Esophagus (tissue), 2 donors: ENCODE measurements around the gene HMGXB3. TPM values are rescaled to one million over a fixed set of nuclear protein-coding genes. Genes with fewer than 3 reads are reported as not detected.

Experiments used
- H3K27ac ChIP-seq, 2 donors: one replicate each; pipeline ENCODE4 v1.5.1; 2013; ENCODE audit warnings: low read depth in 2 of 2, mild to moderate bottlenecking in 2 of 2, inconsistent platforms in 1 of 2, low read length in 1 of 2, moderate library complexity in 1 of 2
- H3K27me3 ChIP-seq, 2 donors: one replicate each; pipeline ENCODE4 v1.6.1; 2013; ENCODE audit warnings: low read length in 2 of 2, control low read depth in 1 of 2, mild to moderate bottlenecking in 1 of 2; ENCODE audit not compliant: insufficient read depth in 2 of 2, control insufficient read depth in 1 of 2
- H3K36me3 ChIP-seq, 2 donors: one replicate each; pipeline ENCODE4 v1.6.1; 2013; ENCODE audit warnings: low read length in 1 of 2; ENCODE audit not compliant: control insufficient read depth in 2 of 2, insufficient read depth in 2 of 2
- H3K4me1 ChIP-seq, 2 donors: one replicate each; pipeline ENCODE4 v1.6.1; 2013; ENCODE audit warnings: low read length in 1 of 2; ENCODE audit not compliant: control insufficient read depth in 2 of 2, insufficient read depth in 2 of 2
- H3K4me3 ChIP-seq, 2 donors: one replicate each; pipeline ENCODE4 v1.5.1; 2013; ENCODE audit warnings: low read length in 2 of 2, mild to moderate bottlenecking in 2 of 2, low read depth in 1 of 2, moderate library complexity in 1 of 2
- H3K9me3 ChIP-seq, 2 donors: one replicate each; pipeline ENCODE4 v1.6.1; 2013; ENCODE audit warnings: mild to moderate bottlenecking in 2 of 2, low read depth in 1 of 2, low read length in 1 of 2, moderate library complexity in 1 of 2; ENCODE audit not compliant: control insufficient read depth in 2 of 2, insufficient read depth in 1 of 2
- WGBS, 2 donors: extraction: QIAGEN DNeasy Blood & Tissue Kit; methylation state at CpG; one replicate each; pipeline ENCODE4 v1.1.7; 2013; 5-methylcytosine and 5-hydroxymethylcytosine counted together
- polyA plus RNA-seq, 2 donors: library from polyadenylated mRNA; stranded (reverse); fragments of 200-250 nt; gene quantifications; one replicate each; pipeline ENCODE4 v1.2.3, GENCODE V29; 2013
- donor health status: healthy with polysubstance abuse.
- donor health status: Bipolar disorder and iron deficiency.

The HMGXB3 gene
- polyA plus RNA-seq, 2 donors: 9.7 to 13.0 TPM

DNA sequence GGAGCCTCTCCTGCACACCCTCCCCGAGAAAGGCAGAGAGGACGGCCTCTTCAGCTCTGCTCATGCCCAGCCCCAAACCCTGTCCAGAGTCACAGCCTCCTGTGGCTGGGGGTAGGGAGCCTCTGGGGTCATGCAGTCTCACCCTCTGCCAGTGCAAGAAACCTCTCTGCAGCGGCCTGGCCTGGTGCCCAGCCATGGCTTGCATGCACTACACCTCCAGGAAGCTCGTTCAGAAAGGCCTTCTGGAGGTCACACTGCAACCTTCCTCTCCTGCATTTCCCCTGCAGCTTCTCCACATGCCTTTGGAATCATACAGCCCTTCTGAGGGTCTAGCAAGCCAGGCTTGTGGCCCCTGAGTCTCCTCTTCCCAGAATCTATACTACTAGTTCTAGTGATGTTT lies 67.9 kb downstream of the HMGXB3 start:
- Histone ChIP-seq H3K27ac (no peak overlapping the region), H3K27me3 (no peaks in the 10 kb centered on the region), H3K4me1 (peaks cover 3 to 4% of the 10 kb centered on the region in 2 donors), H3K4me3 (no peak overlapping the region), H3K36me3 (no peaks in the 10 kb centered on the region), H3K9me3 (no peaks in the 10 kb centered on the region)
- 51 to 64% methylated on average over 4 of the region's 4 CpGs for WGBS, 2 donors

DNA sequence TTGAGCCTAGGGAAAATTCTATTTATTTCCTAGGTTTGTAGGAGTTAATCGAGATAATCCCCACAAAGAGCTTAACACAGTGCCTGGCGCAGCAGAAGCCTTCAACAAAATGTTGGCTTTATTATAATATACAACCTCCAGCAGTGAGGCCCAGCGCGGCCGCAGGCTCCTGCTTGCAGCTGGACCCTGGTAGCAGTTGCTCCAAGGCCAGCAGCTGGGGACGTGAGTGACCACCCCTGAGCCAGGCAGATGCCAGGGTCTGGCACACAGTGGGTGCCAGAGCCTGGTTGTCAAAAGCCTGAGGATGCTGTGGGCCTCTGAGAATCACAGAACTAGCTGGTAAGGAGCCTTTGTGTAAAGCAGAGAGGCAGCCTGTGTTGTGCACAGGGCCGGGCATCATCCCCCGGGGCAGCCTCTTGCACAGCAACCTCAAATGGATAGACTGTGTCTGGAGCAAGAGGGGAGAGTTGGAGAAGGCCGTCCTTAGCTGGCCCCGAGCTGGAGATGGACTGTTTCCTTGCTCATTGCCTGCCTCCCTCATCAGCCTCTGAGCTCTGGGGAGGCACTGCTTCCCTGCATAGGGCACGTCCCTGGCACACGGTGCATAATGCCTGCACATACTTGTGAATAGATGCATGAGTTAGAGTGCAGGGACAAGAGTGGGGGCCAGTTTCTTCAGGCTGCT lies 68.6 kb downstream of the HMGXB3 start:
- WGBS, 2 donors: 77 to 80% methylated on average over 12 of the region's 12 CpGs
- Histone ChIP-seq H3K27ac (no peak overlapping the region), H3K4me3 (no peak overlapping the region), H3K4me1 (peaks cover 3 to 4% of the 10 kb centered on the region in 2 donors), H3K27me3 (no peaks in the 10 kb centered on the region), H3K36me3 (no peaks in the 10 kb centered on the region), H3K9me3 (no peaks in the 10 kb centered on the region)

DNA sequence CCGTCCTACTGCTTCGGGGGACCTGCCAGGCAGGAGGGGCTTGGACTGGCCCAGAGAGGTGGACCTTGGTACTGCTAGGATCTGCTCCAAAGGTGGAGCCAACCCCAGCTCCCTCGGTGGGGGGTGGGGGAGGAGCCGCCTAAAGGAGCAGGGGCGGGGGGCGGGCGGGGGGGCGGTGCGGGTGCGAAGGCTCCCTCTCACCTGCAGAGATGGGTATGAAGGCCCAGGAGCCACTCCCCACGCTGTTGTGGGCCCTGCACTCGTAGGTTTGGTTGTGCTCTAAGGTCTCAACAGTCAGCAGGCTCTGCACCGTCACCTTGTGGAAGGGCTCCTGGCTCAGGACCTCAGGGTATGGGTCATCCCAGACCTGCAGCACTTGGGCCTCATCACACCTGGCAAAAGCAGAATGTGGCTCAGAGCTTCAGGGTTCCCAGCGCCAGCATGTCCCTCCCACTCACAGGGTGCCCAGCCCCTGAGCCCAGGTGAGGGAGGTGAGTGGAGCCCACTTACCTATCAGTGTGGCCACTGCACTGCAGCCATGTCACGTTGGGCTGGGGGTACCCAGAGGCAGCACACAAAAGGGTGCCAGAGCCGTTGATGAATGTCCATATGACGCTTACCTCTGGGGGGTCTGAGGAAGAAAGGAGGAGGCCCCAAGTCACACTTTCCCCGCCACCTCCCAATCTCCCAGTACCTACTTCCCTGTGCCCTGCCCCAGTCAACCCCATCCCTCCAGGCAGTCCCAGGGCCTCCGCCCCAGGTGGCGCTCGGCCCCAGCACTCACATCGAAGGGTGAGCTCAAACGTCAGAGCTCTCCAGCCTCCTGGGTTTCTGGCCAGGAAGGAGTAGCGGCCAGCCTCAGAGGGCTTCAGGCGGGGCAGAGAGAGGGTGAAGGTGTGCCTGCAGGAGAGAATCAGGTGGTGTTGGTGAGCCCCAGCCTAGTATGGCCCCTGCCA lies 69.4 kb downstream of the HMGXB3 start:
- H3K27ac ChIP-seq: no peak overlapping the region
- no peaks in the 10 kb centered on the region for H3K36me3 ChIP-seq
- H3K4me3 ChIP-seq: no peak overlapping the region
- H3K9me3 ChIP-seq: no peaks in the 10 kb centered on the region
- 85 to 87% methylated on average over 25 of the region's 25 CpGs for WGBS, 2 donors
- no peaks in the 10 kb centered on the region for H3K27me3 ChIP-seq
- H3K4me1 ChIP-seq: peaks cover 3 to 4% of the 10 kb centered on the region in 2 donors

DNA sequence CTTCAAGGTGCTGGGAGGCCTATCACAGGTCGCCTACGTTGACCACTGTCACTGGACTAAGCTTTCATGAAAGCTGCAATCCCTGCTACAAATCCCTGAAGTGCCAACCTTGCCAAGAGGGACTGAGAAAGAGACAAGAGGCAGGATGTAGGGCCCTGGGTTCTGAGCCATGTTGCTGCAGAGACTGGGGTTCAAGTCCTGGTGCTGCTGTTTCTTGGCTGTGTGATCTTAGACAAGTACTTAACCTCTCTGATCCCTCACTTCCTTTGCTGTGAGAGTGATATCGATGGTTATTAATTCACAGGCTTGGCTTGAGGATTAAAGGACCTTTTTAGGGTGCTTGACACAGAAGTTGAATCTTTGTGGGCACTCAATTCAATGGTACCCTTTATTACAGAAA lies 70.3 kb downstream of the HMGXB3 start:
- Histone ChIP-seq H3K36me3 (no peaks in the 10 kb centered on the region), H3K27ac (no peak overlapping the region), H3K9me3 (no peaks in the 10 kb centered on the region), H3K4me3 (no peak overlapping the region), H3K27me3 (no peaks in the 10 kb centered on the region), H3K4me1 (peaks cover 3 to 4% of the 10 kb centered on the region in 2 donors)
- WGBS, 2 donors: 87 to 91% methylated on average over 3 of the region's 3 CpGs

DNA sequence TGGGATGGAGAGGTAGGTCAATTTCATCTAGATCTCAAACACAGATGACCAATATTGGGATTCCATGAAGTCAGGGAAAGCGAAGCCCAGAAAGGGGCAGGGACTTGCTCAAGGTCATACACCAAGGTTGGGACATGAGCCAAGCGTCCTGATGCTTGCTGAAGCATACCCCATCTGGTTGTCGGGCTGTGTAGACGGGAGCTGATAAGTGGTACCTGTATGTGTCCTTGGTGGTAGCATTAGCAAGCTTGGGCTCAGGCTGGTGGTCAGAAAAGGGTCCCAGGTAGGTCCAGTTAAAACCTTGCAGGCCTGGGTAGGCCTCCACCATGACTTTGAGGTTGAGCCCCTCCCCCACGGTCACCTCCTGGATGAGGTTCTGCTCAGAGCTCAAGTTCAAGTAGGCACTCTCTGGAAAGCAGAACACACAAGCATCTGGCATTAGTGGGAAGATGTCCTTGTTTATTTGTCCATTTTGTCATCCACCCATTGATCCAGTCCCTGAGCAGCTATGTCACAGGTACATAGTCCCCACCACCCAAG lies 72.6 kb downstream of the HMGXB3 start:
- Histone ChIP-seq H3K4me3 (no peak overlapping the region), H3K27ac (no peak overlapping the region), H3K36me3 (no peaks in the 10 kb centered on the region), H3K9me3 (no peaks in the 10 kb centered on the region), H3K4me1 (peaks cover 0 to 4% of the 10 kb centered on the region in 2 donors), H3K27me3 (no peaks in the 10 kb centered on the region)
- WGBS, 2 donors: 79 to 92% methylated on average over 5 of the region's 5 CpGs

DNA sequence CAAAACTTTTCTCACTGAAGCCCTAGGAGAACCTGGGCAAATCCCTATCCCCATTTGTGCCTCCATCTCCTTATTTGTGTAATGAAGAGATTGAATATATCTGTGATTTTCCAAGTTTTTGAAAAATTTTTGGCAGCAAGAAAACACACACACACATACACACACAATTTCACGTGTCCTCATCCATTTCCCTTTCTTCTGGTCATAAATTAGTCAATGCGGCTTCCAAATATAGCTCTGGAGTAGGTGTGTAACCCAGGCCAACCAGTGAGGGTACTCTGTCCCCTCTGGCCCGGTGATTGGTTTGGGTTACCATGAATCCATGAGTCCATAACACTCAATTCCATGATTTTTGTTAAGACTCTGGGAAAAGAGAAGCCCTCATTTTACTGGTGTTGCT lies 73.1 kb downstream of the HMGXB3 start:
- H3K27ac ChIP-seq: no peak overlapping the region
- no peaks in the 10 kb centered on the region for H3K27me3 ChIP-seq
- 75 to 77% methylated on average over 3 of the region's 3 CpGs for WGBS, 2 donors
- H3K4me3 ChIP-seq: no peak overlapping the region
- peaks cover 0 to under 1% of the 10 kb centered on the region in 2 donors for H3K4me1 ChIP-seq
- H3K9me3 ChIP-seq: no peaks in the 10 kb centered on the region
- H3K36me3 ChIP-seq: no peaks in the 10 kb centered on the region

DNA sequence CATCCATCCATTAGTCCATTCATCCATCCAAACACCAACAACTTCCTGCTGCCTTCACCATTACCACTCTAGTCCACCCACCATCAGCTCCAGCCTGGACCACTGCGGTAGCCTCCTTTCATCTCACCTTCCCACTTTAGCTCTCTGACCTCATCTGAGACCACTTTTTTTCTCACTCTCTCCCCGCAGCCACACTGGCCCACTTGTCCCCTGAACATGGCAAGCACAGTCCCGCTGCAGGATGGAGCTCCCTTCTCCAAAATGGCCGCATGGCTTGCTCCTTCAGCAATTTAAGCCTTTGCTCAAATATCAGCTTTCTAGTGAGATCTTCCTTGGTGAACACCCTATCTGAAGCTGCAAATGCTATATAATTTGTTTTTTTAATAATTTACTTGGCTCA lies 74.7 kb downstream of the HMGXB3 start:
- H3K9me3 ChIP-seq: no peaks in the 10 kb centered on the region
- no peak overlapping the region for H3K27ac ChIP-seq
- no peak overlapping the region for H3K4me3 ChIP-seq
- no peaks in the 10 kb centered on the region for H3K36me3 ChIP-seq
- no peaks in the 10 kb centered on the region for H3K27me3 ChIP-seq
- WGBS, 2 donors: 80 to 89% methylated on average over 4 of the region's 4 CpGs
- H3K4me1 ChIP-seq: no peaks in the 10 kb centered on the region

DNA sequence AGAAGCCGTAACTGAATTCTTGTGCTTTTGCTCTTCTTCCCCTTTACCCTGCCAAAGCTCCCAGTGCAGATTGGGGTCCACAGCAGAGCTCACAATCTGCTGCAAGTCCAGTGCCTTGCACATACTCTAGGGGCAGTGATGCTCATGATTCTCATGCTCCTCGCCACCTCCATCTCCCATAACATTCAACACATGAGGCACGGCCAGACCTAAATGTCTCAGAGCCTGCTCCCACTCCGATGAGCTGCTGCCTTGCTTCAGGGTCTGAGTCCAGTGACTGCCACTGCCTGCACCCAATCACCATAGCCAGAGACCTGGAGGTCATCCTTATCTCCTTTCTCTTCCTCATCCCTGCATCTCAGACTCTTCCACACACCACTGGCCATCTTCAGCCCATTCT lies 75.3 kb downstream of the HMGXB3 start:
- Histone ChIP-seq H3K27ac (no peak overlapping the region), H3K4me1 (no peaks in the 10 kb centered on the region), H3K9me3 (peaks cover 0 to 3% of the 10 kb centered on the region in 2 donors), H3K36me3 (no peaks in the 10 kb centered on the region), H3K4me3 (no peak overlapping the region), H3K27me3 (no peaks in the 10 kb centered on the region)
- 80 to 83% methylated on average over 4 of the region's 4 CpGs for WGBS, 2 donors

DNA sequence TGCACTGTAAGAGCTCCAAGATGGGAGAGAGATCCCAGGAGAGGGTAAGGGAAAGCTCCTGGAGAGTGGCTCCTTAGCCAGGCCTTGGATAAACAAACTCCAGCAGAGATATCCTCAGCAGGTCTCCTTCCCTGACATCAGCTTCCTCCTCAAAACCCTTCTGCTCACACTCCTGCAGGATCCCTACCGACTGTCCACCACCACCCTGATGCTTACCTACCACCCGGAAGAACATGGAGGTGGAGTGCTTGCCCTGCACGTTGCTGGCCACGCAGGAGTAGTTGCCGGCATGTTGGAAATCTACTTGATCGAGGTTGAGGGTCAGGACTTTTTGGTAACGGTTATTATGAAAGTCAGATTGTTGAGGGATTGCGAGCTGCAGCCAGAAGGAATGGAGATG lies 76.5 kb downstream of the HMGXB3 start:
- no peak overlapping the region for H3K27ac ChIP-seq
- H3K4me3 ChIP-seq: no peak overlapping the region
- 85 to 87% methylated on average over 8 of the region's 8 CpGs for WGBS, 2 donors
- peaks cover 0 to 3% of the 10 kb centered on the region in 2 donors for H3K9me3 ChIP-seq
- no peaks in the 10 kb centered on the region for H3K27me3 ChIP-seq
- no peaks in the 10 kb centered on the region for H3K4me1 ChIP-seq
- no peaks in the 10 kb centered on the region for H3K36me3 ChIP-seq
